ENCODE results near the gene MORN1.

The MORN1 gene

DNA sequence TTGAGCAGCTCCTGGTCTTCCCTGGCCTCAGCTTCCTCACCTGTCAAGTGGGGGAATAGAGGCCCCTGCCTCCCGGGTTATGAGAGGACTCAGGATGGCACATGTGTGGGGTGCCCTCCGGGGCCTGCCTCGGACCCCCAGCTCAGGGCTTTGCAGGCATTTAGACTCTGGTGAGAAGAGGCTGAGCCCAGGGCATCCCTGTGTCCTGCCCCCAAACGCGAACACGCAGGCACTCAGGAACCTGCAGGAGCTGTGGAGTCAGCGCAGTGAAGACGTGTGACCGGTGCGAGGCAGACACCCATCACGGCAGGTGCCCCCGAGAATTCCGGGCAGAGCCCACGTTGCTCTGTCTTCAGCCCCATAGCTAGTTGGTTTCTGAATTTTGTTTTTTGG lies 26.5 kb upstream of the MORN1 start:
- H3K9me3 ChIP-seq (ENCODE audit: insufficient read depth, low read length), result no peaks in the 10 kb centered on the region
- H3K9ac ChIP-seq (ENCODE audit: low read length), result no peak overlapping the region
- H3K4me2 ChIP-seq (ENCODE audit: low read depth, low read length, poor library complexity, severe bottlenecking), result no peak overlapping the region
- no peak overlapping the region for H3K4me3 ChIP-seq (ENCODE audit: insufficient read depth, low read length, poor library complexity, severe bottlenecking)
- no peak overlapping the region for H3K27ac ChIP-seq (ENCODE audit: low read depth, low read length)
- no peaks in the 10 kb centered on the region for H3K9me2 ChIP-seq (replicated peaks; ENCODE audit: insufficient read depth, low read length)
- H3K36me3 ChIP-seq (ENCODE audit: low read length), result no peaks in the 10 kb centered on the region
- H3F3A ChIP-seq (ENCODE audit: insufficient read depth), result no peaks in the 10 kb centered on the region
- no peak overlapping the region for H2AFZ ChIP-seq (ENCODE audit: low read depth, low read length, severe bottlenecking)
- TF ChIP-seq EZH2phosphoT487 (conservative IDR thresholded peaks at IDR 0.05; ENCODE audit: low read length), result no peak
- no peaks in the 10 kb centered on the region for H3K27me3 ChIP-seq (ENCODE audit: low read length)
- H4K20me1 ChIP-seq (ENCODE audit: low read depth, low read length), result no peaks in the 10 kb centered on the region
- no peaks in the 10 kb centered on the region for H3K79me2 ChIP-seq (ENCODE audit: insufficient read depth, low read length)

DNA sequence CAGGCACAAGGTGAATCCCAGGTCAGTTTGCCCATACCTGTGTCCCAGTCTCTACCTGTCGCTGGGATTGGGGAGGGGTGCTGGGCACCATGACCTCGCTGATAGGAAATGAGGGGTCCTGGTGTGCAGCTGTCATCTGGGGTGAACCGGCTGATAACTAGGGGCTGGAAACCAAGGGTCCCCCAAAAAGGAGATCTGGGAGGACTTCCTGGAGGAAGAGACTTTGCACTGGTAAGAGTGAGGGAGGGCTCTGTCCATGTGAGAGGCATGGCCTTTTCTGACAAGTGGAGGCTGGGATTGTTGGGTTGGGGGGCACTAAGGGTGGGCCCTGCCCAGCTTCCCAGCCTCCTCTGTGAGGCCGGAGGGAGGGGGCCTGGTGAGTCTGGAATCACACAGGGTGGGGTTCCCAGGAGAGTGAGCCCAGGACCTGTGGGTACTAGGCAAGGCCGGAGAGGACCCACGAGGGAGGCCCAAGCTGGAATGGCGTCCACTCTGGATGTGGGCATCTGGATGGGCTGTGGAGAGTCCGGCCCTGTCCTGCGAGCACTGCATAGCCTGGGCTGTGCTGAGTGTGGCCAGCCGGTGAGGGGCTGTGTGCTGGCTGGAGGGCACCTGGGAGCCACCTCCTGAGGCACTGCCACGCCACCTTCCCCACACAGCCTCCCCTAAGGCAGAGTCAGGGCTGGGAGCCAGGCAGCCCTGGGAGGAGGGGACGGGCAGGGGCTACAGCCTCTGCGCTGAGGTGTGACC lies 25.9 kb upstream of the MORN1 start:
- Histone ChIP-seq H3K79me2 (ENCODE audit: insufficient read depth, low read length) (no peaks in the 10 kb centered on the region), H3F3A (ENCODE audit: insufficient read depth) (no peaks in the 10 kb centered on the region), H4K20me1 (ENCODE audit: low read depth, low read length) (no peaks in the 10 kb centered on the region), H2AFZ (ENCODE audit: low read depth, low read length, severe bottlenecking) (no peak overlapping the region), H3K27me3 (ENCODE audit: low read length) (no peaks in the 10 kb centered on the region), H3K9me2 (replicated peaks; ENCODE audit: insufficient read depth, low read length) (no peaks in the 10 kb centered on the region), H3K9ac (ENCODE audit: low read length) (no peak overlapping the region), H3K36me3 (ENCODE audit: low read length) (no peaks in the 10 kb centered on the region), H3K4me2 (ENCODE audit: low read depth, low read length, poor library complexity, severe bottlenecking) (no peak overlapping the region), H3K27ac (ENCODE audit: low read depth, low read length) (no peak overlapping the region), H3K9me3 (ENCODE audit: insufficient read depth, low read length) (no peaks in the 10 kb centered on the region), H3K4me3 (ENCODE audit: insufficient read depth, low read length, poor library complexity, severe bottlenecking) (no peak overlapping the region)
- TF ChIP-seq EZH2phosphoT487 (conservative IDR thresholded peaks at IDR 0.05; ENCODE audit: low read length), result no peak
- TF ChIP-seq, protein P1, sequence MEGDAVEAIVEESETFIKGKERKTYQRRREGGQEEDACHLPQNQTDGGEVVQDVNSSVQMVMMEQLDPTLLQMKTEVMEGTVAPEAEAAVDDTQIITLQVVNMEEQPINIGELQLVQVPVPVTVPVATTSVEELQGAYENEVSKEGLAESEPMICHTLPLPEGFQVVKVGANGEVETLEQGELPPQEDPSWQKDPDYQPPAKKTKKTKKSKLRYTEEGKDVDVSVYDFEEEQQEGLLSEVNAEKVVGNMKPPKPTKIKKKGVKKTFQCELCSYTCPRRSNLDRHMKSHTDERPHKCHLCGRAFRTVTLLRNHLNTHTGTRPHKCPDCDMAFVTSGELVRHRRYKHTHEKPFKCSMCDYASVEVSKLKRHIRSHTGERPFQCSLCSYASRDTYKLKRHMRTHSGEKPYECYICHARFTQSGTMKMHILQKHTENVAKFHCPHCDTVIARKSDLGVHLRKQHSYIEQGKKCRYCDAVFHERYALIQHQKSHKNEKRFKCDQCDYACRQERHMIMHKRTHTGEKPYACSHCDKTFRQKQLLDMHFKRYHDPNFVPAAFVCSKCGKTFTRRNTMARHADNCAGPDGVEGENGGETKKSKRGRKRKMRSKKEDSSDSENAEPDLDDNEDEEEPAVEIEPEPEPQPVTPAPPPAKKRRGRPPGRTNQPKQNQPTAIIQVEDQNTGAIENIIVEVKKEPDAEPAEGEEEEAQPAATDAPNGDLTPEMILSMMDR (IDR thresholded peaks at IDR 0.05; ENCODE audit: insufficient read depth, low read length, poor library complexity, severe bottlenecking), result no peak

DNA sequence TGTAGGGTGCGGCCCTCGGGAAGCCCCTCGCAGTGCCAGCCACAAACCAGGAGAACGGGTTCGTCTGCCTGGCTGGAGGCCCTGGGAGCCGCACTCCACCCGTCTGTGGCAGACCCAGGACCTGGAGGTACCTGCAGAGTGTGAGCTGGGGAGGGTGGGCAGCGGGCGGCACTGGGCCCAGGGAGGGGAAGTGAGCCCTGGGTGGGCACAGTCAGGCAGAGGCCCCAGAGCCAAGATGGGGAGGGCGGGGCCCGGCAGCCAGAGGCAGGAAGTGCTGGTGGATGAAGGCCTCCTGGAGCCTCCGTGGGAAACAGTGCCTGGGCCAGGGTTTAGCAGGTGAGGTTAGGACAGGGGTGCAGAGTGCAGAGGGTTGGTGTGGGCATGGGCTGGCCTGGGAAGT lies 25.0 kb upstream of the MORN1 start:
- Histone ChIP-seq H3F3A (ENCODE audit: insufficient read depth) (no peaks in the 10 kb centered on the region), H2AFZ (ENCODE audit: low read depth, low read length, severe bottlenecking) (no peak overlapping the region), H3K79me2 (ENCODE audit: insufficient read depth, low read length) (no peaks in the 10 kb centered on the region), H3K27ac (ENCODE audit: low read depth, low read length) (no peak overlapping the region), H3K9me3 (ENCODE audit: insufficient read depth, low read length) (no peaks in the 10 kb centered on the region), H3K36me3 (ENCODE audit: low read length) (no peaks in the 10 kb centered on the region), H3K9ac (ENCODE audit: low read length) (no peak overlapping the region), H3K4me3 (ENCODE audit: insufficient read depth, low read length, poor library complexity, severe bottlenecking) (no peak overlapping the region), H4K20me1 (ENCODE audit: low read depth, low read length) (no peaks in the 10 kb centered on the region), H3K27me3 (ENCODE audit: low read length) (no peaks in the 10 kb centered on the region), H3K4me2 (ENCODE audit: low read depth, low read length, poor library complexity, severe bottlenecking) (no peak overlapping the region), H3K9me2 (replicated peaks; ENCODE audit: insufficient read depth, low read length) (no peaks in the 10 kb centered on the region)
- no peak for TF ChIP-seq EZH2phosphoT487 (conservative IDR thresholded peaks at IDR 0.05; ENCODE audit: low read length)
- TF ChIP-seq, protein P1 (IDR thresholded peaks at IDR 0.05; ENCODE audit: insufficient read depth, low read length, poor library complexity, severe bottlenecking), result no peak

DNA sequence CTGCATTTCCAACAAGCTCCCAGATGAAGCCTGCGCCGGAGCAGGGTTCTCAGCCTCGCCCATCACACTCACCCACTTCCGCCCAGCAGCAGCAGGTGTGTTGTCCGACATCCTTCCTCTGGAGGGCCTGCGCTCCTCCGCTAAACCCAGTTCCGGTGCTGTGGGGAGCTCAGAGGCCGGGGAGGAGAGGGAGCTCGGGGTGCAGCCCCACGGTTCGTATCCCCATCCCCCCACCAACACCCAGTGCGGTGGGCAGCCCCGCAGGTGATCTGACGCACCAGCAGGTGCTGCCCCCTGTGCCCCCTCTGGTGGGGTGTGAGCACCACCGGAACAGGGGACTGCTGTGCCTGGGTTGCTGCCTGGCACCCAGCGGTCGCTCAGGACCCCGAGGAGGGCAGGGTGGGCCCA lies 24.5 kb upstream of the MORN1 start:
- no peaks in the 10 kb centered on the region for H3K79me2 ChIP-seq (ENCODE audit: insufficient read depth, low read length)
- no peak overlapping the region for H2AFZ ChIP-seq (ENCODE audit: low read depth, low read length, severe bottlenecking)
- no peaks in the 10 kb centered on the region for H3K27me3 ChIP-seq (ENCODE audit: low read length)
- no peak overlapping the region for H3K4me2 ChIP-seq (ENCODE audit: low read depth, low read length, poor library complexity, severe bottlenecking)
- no peak overlapping the region for H3K27ac ChIP-seq (ENCODE audit: low read depth, low read length)
- H4K20me1 ChIP-seq (ENCODE audit: low read depth, low read length), result no peaks in the 10 kb centered on the region
- TF ChIP-seq, protein P1 (IDR thresholded peaks at IDR 0.05; ENCODE audit: insufficient read depth, low read length, poor library complexity, severe bottlenecking), result no peak
- no peak for TF ChIP-seq EZH2phosphoT487 (conservative IDR thresholded peaks at IDR 0.05; ENCODE audit: low read length)
- H3F3A ChIP-seq (ENCODE audit: insufficient read depth), result no peaks in the 10 kb centered on the region
- no peak overlapping the region for H3K4me3 ChIP-seq (ENCODE audit: insufficient read depth, low read length, poor library complexity, severe bottlenecking)
- no peaks in the 10 kb centered on the region for H3K9me2 ChIP-seq (replicated peaks; ENCODE audit: insufficient read depth, low read length)
- no peaks in the 10 kb centered on the region for H3K36me3 ChIP-seq (ENCODE audit: low read length)
- H3K9ac ChIP-seq (ENCODE audit: low read length), result no peak overlapping the region
- no peaks in the 10 kb centered on the region for H3K9me3 ChIP-seq (ENCODE audit: insufficient read depth, low read length)
